Transverse colon (tissue), 4 donors: ENCODE results near the gene STYXL2. TPM values are rescaled to one million over a fixed set of nuclear protein-coding genes. Genes with fewer than 3 reads are reported as not detected.

Experiments
- DNase-seq: peaks from one replicate; pipeline ENCODE4 v3.0.0-alpha.2; 2019
- H3K27ac ChIP-seq, 4 donors: fragments of 200-600 bp; sonication (generic); 2 replicates each; pipeline ENCODE4 v1.5.1; 2016 to 2018; ENCODE audit warnings: inconsistent platforms in 4 of 4
- H3K27me3 ChIP-seq: fragments of 200-600 bp; sonication (generic); 2 replicates; pipeline ENCODE4 v1.5.1; 2017; ENCODE audit warnings: inconsistent platforms
- H3K36me3 ChIP-seq, 4 donors: fragments of 200-600 bp; sonication (generic); 2 replicates each; pipeline ENCODE4 v1.5.1; 2017 to 2019; ENCODE audit warnings: inconsistent platforms in 4 of 4
- H3K4me1 ChIP-seq, 4 donors: fragments of 200-600 bp; sonication (generic); 2 replicates each; pipeline ENCODE4 v1.5.1; 2017 to 2020; ENCODE audit warnings: inconsistent platforms in 4 of 4
- H3K4me3 ChIP-seq, 4 donors: fragments of 200-600 bp; sonication (generic); 1 replicate in 1 of 4; 2 replicates in 3 of 4; pipeline versions ENCODE4 v1.5.1 to v1.6.1; 2017 to 2019; ENCODE audit warnings: inconsistent platforms in 4 of 4
- H3K9me3 ChIP-seq, 2 donors: fragments of 200-600 bp; sonication (generic); 2 replicates each; pipeline ENCODE4 v1.5.1; 2017 to 2019; ENCODE audit warnings: inconsistent platforms in 2 of 2
- EP300 ChIP-seq: sonication (generic); formaldehyde crosslinking; IDR thresholded peaks from one replicate; pipeline ENCODE4 v1.6.1; 2017; ENCODE audit warnings: antibody characterized with exemption, low read depth
- POLR2A ChIP-seq: fragments of 450-650 bp; IDR thresholded peaks from one replicate; pipeline ENCODE4 v1.6.1; 2016; ENCODE audit warnings: antibody characterized with exemption, mild to moderate bottlenecking, moderate library complexity
- POLR2AphosphoS5 ChIP-seq, 3 donors: sonication (generic); formaldehyde crosslinking; IDR thresholded peaks; one replicate each; pipeline ENCODE4 v1.6.1; 2016; ENCODE audit warnings: antibody characterized with exemption in 3 of 3
- WGBS, 2 donors: methylation state at CpG; one replicate each; pipeline ENCODE4 v1.1.5; 2018; ENCODE audit warnings: low coverage in 1 of 2; 5-methylcytosine and 5-hydroxymethylcytosine counted together
- in situ Hi-C, 4 donors: fragments of 200-750 bp; cut with MboI; loops; one replicate each; pipeline versions ENCODE4 v1.15.0 to v1.15.1; 2017; ENCODE audit warnings: low sequenced_read_pairs in 3 of 4, low pct_ligation_motif_present in 1 of 4, low pct_unique_long_range_greater_than_20kb in 1 of 4
- intact Hi-C: fragments of 100-400 bp; cut with DNase I; formaldehyde crosslinking; loops from one replicate; pipeline ENCODE4 v1.15.1; 2023; ENCODE audit warnings: low total_unique reads
- total RNA-seq, 4 donors: library from RNA; depleted of rRNA; stranded (reverse); fragments of >200 nt; gene quantifications; one replicate each; pipeline ENCODE4 v1.1.0, GENCODE V29; 2016
- TF ChIP-seq, protein P1 (sequence below), 5 experiments: fragments of 200-600 bp in 3 of 5; fragments of 450-650 bp in 2 of 5; sonication (generic) in 3 of 5; IDR thresholded peaks; 1 replicate in 2 of 5; 2 replicates in 3 of 5; pipeline ENCODE4 v1.5.1; 2016 to 2017; ENCODE audit warnings: antibody characterized with exemption in 5 of 5, inconsistent platforms in 3 of 5, mild to moderate bottlenecking in 2 of 5, moderate library complexity in 1 of 5

Gene STYXL2
- total RNA-seq, 4 donors from 2014 or later = 0.16 to 0.41 TPM; not detected in 2

DNA sequence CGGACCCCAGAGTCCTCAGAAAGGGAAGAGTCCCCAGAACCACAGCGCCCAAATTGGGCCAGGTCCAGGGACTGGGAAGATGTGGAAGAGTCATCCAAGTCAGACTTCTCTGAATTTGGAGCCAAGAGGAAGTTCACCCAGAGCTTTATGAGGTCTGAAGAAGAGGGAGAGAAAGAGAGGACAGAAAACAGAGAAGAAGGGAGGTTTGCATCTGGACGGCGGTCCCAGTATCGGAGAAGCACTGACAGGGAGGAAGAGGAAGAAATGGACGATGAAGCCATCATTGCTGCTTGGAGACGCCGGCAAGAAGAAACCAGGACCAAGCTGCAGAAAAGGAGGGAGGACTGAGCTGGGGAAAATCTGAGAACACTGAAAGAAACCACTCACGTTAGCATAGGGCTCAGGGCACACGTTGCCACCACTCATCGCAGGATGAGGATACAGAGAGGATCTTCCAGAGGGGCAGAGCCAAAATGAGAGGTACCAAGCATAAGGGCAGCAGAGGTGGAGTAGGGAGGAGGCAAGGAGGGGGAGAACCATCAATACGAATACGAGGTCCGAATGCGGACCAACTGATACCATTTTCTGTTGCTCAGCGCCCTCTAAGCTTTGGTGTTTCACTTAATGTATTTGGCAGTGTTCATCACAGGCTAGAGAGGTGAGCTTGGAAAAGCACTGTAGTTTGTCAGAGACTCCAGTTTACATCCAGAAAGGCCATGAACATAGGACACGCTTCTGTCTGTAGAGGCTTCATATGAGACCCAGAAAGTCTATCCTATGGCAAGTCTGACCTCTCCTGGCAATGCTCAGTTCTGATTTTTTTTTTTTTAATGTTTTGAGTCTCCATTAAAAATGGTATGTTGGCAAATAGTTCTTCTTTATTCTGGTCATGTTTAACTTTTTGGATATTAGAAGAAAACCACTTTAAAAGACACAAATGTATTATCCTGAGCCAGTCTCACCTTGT lies 34.7 kb downstream of the STYXL2 start:
- peaks cover 0 to 3% (median 0%) of the 10 kb centered on the region in 4 donors for H3K4me1 ChIP-seq
- no peak for DNase-seq
- no peak overlapping the region for H3K4me3 ChIP-seq
- in situ Hi-C loops = no loop called here
- no peak overlapping the region for H3K27ac ChIP-seq
- H3K36me3 ChIP-seq = no peaks in the 10 kb centered on the region
- TF ChIP-seq, protein P1, sequence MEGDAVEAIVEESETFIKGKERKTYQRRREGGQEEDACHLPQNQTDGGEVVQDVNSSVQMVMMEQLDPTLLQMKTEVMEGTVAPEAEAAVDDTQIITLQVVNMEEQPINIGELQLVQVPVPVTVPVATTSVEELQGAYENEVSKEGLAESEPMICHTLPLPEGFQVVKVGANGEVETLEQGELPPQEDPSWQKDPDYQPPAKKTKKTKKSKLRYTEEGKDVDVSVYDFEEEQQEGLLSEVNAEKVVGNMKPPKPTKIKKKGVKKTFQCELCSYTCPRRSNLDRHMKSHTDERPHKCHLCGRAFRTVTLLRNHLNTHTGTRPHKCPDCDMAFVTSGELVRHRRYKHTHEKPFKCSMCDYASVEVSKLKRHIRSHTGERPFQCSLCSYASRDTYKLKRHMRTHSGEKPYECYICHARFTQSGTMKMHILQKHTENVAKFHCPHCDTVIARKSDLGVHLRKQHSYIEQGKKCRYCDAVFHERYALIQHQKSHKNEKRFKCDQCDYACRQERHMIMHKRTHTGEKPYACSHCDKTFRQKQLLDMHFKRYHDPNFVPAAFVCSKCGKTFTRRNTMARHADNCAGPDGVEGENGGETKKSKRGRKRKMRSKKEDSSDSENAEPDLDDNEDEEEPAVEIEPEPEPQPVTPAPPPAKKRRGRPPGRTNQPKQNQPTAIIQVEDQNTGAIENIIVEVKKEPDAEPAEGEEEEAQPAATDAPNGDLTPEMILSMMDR (IDR thresholded peaks at IDR 0.05) = peak in 1 of 5 experiments; percentile 30
- TF ChIP-seq POLR2A = no peak
- WGBS, 2 donors = 81% methylated on average over 16 to 17 of the region's 17 CpGs
- intact Hi-C loops = no loop called here
- H3K27me3 ChIP-seq = no peaks in the 10 kb centered on the region
- no peaks in the 10 kb centered on the region for H3K9me3 ChIP-seq

DNA sequence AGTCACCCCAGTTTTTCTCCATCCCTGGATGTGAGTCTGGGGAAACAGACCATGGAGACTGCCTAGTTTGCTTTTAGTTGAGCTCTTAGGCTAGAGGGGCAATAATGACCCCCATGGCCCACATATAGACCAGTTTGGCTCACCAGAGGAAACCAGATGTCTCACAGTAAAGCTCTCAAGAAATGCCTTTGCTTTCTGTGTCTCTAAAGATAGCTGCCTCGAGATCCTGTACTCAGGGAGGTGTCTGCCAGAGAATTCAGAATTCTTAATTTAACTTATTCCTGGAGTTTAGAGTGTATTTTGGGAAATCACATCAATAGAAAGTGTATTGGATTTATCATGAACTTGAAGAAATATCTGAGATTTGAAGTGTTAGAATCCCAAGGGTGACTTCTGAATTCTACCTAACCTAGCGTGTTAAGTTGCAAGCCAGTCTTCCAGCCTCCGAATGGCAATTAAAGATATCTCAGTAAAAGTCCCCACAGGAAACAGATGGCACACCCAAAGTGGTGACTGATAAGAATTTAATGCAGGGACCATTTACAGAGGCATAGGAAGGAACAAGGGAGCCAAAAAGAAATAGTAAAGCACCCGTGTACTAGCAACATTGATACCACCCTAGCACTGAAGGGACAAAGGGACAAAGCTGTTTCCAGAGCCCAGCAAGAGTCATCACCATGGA lies 37.1 kb downstream of the STYXL2 start:
- in situ Hi-C loops (no loop called here), intact Hi-C loops (no loop called here)
- TF ChIP-seq POLR2A (no peak), POLR2AphosphoS5 (IDR thresholded peaks at IDR 0.05) (no peak), EP300 (no peak)
- TF ChIP-seq, protein P1 (IDR thresholded peaks at IDR 0.05) = no peak
- 40 to 58% methylated on average over 2 to 4 of the region's 4 CpGs for WGBS, 2 donors
- H3K27ac ChIP-seq = no peak overlapping the region
- no peaks in the 10 kb centered on the region for H3K27me3 ChIP-seq
- H3K9me3 ChIP-seq = no peaks in the 10 kb centered on the region
- DNase-seq = no peak
- H3K4me1 ChIP-seq = peaks cover 0 to 17% (median under 1%) of the 10 kb centered on the region in 4 donors
- H3K4me3 ChIP-seq = no peak overlapping the region
- no peaks in the 10 kb centered on the region for H3K36me3 ChIP-seq

DNA sequence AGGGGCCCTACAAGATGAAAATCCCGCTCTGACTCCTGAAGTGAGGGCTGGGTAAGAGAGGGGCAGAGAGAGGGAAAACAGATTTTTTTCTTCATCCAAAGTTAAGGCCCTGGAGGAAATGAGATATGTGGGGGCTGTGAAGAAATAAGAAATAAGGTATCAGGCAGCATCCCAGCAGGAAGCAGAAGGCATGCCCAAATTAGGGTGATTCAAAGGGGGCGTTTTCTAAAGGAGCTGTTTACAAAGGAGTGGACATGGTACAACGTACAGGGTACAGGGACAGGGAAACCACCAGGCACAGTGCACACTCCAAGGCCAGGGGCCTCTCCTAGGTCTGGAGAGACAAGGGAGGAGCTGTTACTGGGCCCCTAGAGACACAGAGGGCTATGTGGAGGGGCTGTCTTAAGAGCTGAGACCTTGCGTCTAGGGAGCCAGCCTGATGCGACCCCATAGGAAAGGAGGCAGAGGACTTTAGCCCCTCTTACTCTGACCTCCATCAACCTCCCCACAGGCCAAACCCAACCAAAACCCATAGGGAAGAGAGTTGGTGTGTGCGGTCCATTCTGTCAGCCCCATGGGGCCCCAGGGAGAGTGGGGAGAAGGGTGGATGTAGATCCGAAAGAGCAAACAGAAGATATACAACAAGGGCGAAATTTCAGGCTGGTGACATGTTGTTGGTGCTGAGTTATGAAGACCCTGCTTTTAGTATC lies 38.6 kb downstream of the STYXL2 start:
- intact Hi-C loops = no loop called here
- WGBS, 2 donors = 64 to 74% methylated on average over 6 to 8 of the region's 8 CpGs

More for the DNA sequence above, 38.6 kb downstream of the STYXL2 start:
- Histone ChIP-seq H3K9me3 (no peaks in the 10 kb centered on the region), H3K36me3 (no peaks in the 10 kb centered on the region), H3K27ac (no peak overlapping the region), H3K27me3 (no peaks in the 10 kb centered on the region), H3K4me1 (peaks cover 0 to 23% (median 5%) of the 10 kb centered on the region in 4 donors), H3K4me3 (no peak overlapping the region)
- TF ChIP-seq EP300 = no peak
- no peak for TF ChIP-seq POLR2AphosphoS5 (IDR thresholded peaks at IDR 0.05)
- TF ChIP-seq POLR2A = no peak
- TF ChIP-seq, protein P1 (IDR thresholded peaks at IDR 0.05) = no peak
- no peak for DNase-seq
- in situ Hi-C loops = no loop called here
